Mesenchymal stem cell (in vitro differentiated cells and primary cell): ENCODE data around the gene EN1.

Experiments
- DNase-seq: peaks from one replicate; pipeline ENCODE4 v3.0.0-alpha.2; 2013
- H2AFZ ChIP-seq: one replicate; pipeline ENCODE4 v1.6.1; 2013; ENCODE audit warnings: low read depth, mild to moderate bottlenecking, control low read depth, inconsistent platforms, low read length, moderate library complexity
- H2AK5ac ChIP-seq: 2 replicates; pipeline ENCODE4 v1.6.1; 2013; ENCODE audit warnings: low read length, moderate library complexity, mild to moderate bottlenecking, inconsistent platforms; ENCODE audit not compliant: severe bottlenecking
- H2BK120ac ChIP-seq: one replicate; pipeline ENCODE4 v1.6.1; 2013; ENCODE audit warnings: low read depth, mild to moderate bottlenecking, inconsistent platforms, low read length, moderate library complexity
- H2BK12ac ChIP-seq, 2 experiments: one replicate each; pipeline ENCODE4 v1.6.1; 2013; ENCODE audit warnings: inconsistent platforms in 2 of 2, low read length in 2 of 2, mild to moderate bottlenecking in 2 of 2, moderate library complexity in 2 of 2, control low read depth in 1 of 2
- H2BK15ac ChIP-seq: one replicate; pipeline ENCODE4 v1.6.1; 2013; ENCODE audit warnings: mild to moderate bottlenecking, low read depth, inconsistent platforms; ENCODE audit not compliant: poor library complexity, severe bottlenecking
- H2BK5ac ChIP-seq: 2 replicates; pipeline ENCODE4 v1.6.1; 2013; ENCODE audit warnings: low read depth, mild to moderate bottlenecking, low read length, control low read depth, inconsistent platforms; ENCODE audit not compliant: poor library complexity, severe bottlenecking
- H3K14ac ChIP-seq, 2 experiments: one replicate each; pipeline ENCODE4 v1.6.1; 2013; ENCODE audit warnings: inconsistent platforms in 2 of 2, low read length in 2 of 2, control low read depth in 1 of 2, mild to moderate bottlenecking in 1 of 2, moderate library complexity in 1 of 2
- H3K18ac ChIP-seq, 2 experiments: one replicate each; pipeline ENCODE4 v1.6.1; 2013; ENCODE audit warnings: inconsistent platforms in 2 of 2, low read length in 2 of 2, control low read depth in 1 of 2, low read depth in 1 of 2, mild to moderate bottlenecking in 1 of 2
- H3K23ac ChIP-seq, 2 experiments: one replicate each; pipeline ENCODE4 v1.6.1; 2013; ENCODE audit warnings: inconsistent platforms in 2 of 2, low read length in 2 of 2, mild to moderate bottlenecking in 2 of 2, moderate library complexity in 2 of 2, control low read depth in 1 of 2
- H3K27ac ChIP-seq: 2 replicates; pipeline ENCODE4 v1.5.1; 2013; ENCODE audit warnings: mild to moderate bottlenecking, moderate library complexity, low read length, control low read depth, inconsistent platforms; ENCODE audit not compliant: poor library complexity, severe bottlenecking
- H3K27me3 ChIP-seq, 2 experiments: 2 replicates each; pipeline versions ENCODE4 v1.6.1 to v1.7.0; 2013; ENCODE audit warnings: low read length in 2 of 2, mild to moderate bottlenecking in 2 of 2, moderate library complexity in 2 of 2, control low read depth in 1 of 2, inconsistent platforms in 1 of 2; ENCODE audit not compliant: control insufficient read depth in 1 of 2, insufficient read depth in 1 of 2
- H3K36me3 ChIP-seq, 2 experiments: 2 replicates each; pipeline versions ENCODE4 v1.6.1 to v1.7.0; 2013; ENCODE audit warnings: low read length in 2 of 2, control low read depth in 1 of 2, inconsistent platforms in 1 of 2, low read depth in 1 of 2, mild to moderate bottlenecking in 1 of 2; ENCODE audit not compliant: insufficient read depth in 2 of 2, control insufficient read depth in 1 of 2
- H3K4ac ChIP-seq, 2 experiments: one replicate each; pipeline ENCODE4 v1.6.1; 2013; ENCODE audit warnings: inconsistent platforms in 2 of 2, low read length in 2 of 2, mild to moderate bottlenecking in 2 of 2, moderate library complexity in 2 of 2, control low read depth in 1 of 2, low read depth in 1 of 2
- H3K4me1 ChIP-seq: 2 replicates; pipeline ENCODE4 v1.6.1; 2013; ENCODE audit warnings: low read depth, low read length, control low read depth; ENCODE audit not compliant: control insufficient read depth, insufficient read depth
- H3K4me2 ChIP-seq: 2 replicates; pipeline ENCODE4 v1.6.1; 2013; ENCODE audit warnings: low read length, mild to moderate bottlenecking, inconsistent platforms; ENCODE audit not compliant: poor library complexity, severe bottlenecking
- H3K4me3 ChIP-seq, 2 experiments: 2 replicates each; pipeline versions ENCODE4 v1.5.1 to v1.7.0; 2013; ENCODE audit warnings: low read length in 2 of 2, mild to moderate bottlenecking in 2 of 2, control low read depth in 1 of 2, low read depth in 1 of 2; ENCODE audit not compliant: insufficient read depth in 1 of 2
- H3K79me1 ChIP-seq: replicated peaks from 2 replicates; pipeline ENCODE4 v1.6.1; 2013; ENCODE audit warnings: mild to moderate bottlenecking, control low read depth, low read length, inconsistent platforms; ENCODE audit not compliant: poor library complexity, severe bottlenecking
- H3K9ac ChIP-seq: 2 replicates; pipeline ENCODE4 v1.7.0; 2013; ENCODE audit warnings: mild to moderate bottlenecking, low read length, moderate library complexity
- H3K9me3 ChIP-seq: 2 replicates; pipeline ENCODE4 v1.7.0; 2013; ENCODE audit warnings: mild to moderate bottlenecking, low read length; ENCODE audit not compliant: control insufficient read depth
- H4K8ac ChIP-seq: one replicate; pipeline ENCODE4 v1.6.1; 2013; ENCODE audit warnings: inconsistent platforms, mild to moderate bottlenecking, low read length, moderate library complexity
- H4K91ac ChIP-seq: one replicate; pipeline ENCODE4 v1.6.1; 2013; ENCODE audit warnings: mild to moderate bottlenecking, low read length, inconsistent platforms
- WGBS: methylation state at CpG from one replicate; pipeline ENCODE4 v1.1.7; 2013; ENCODE audit warnings: mixed read lengths; 5-methylcytosine and 5-hydroxymethylcytosine counted together

The EN1 gene

DNA sequence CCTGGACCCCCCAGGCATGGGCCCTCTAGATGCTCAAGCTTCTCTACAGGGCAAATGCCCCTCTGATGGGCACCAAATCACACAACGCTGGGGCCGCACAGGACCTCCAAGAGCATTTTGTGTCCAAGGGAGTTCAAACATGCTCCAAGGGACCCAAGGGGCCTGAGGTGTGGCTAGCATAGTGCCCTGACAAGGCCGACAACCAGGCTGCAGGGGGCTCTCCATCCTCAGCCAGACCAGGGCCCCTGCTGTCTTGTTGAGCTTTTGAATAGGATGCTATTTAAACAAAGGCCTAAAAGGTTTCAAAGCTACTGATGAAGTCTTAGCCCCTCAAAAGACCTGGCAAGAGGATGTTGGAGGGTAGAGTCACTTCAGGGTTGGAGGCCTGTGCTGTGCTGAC is 33.1 kb downstream of the EN1 start:
- no peak overlapping the region for H3K23ac ChIP-seq
- H3K4me2 ChIP-seq, result no peak overlapping the region
- H4K91ac ChIP-seq, result no peak overlapping the region
- no peak overlapping the region for H2BK12ac ChIP-seq
- no peak overlapping the region for H3K18ac ChIP-seq
- no peak overlapping the region for H3K9ac ChIP-seq
- no peaks in the 10 kb centered on the region for H3K36me3 ChIP-seq
- DNase-seq, result no peak
- no peak overlapping the region for H4K8ac ChIP-seq
- no peak overlapping the region for H3K4ac ChIP-seq
- no peak overlapping the region for H2BK15ac ChIP-seq
- no peak overlapping the region for H2BK120ac ChIP-seq
- 83% methylated on average over 3 of the region's 3 CpGs for WGBS
- H3K27ac ChIP-seq, result no peak overlapping the region
- no peak overlapping the region for H3K14ac ChIP-seq
- H3K4me3 ChIP-seq, result peak overlapping the region in 1 of 2 experiments; percentile 16
- no peak overlapping the region for H2AFZ ChIP-seq
- no peak overlapping the region for H2BK5ac ChIP-seq
- no peaks in the 10 kb centered on the region for H3K4me1 ChIP-seq
- H3K9me3 ChIP-seq, result no peaks in the 10 kb centered on the region
- no peaks in the 10 kb centered on the region for H3K27me3 ChIP-seq
- no peak overlapping the region for H2AK5ac ChIP-seq
- H3K79me1 ChIP-seq, result no peaks in the 10 kb centered on the region

- WGBS, result 54% methylated on average over 13 of the region's 13 CpGs
- H2BK120ac ChIP-seq, result no peak overlapping the region
- H3K4ac ChIP-seq, result no peak overlapping the region
- H2AK5ac ChIP-seq, result no peak overlapping the region
- H3K4me3 ChIP-seq, result no peak overlapping the region
- H2BK15ac ChIP-seq, result no peak overlapping the region
- no peak overlapping the region for H3K18ac ChIP-seq
- no peak overlapping the region for H2AFZ ChIP-seq
- no peaks in the 10 kb centered on the region for H3K27me3 ChIP-seq
- H3K9ac ChIP-seq, result peak overlapping the region; percentile 28
- no peak overlapping the region for H2BK12ac ChIP-seq
- H2BK5ac ChIP-seq, result no peak overlapping the region
- H3K4me2 ChIP-seq, result no peak overlapping the region
- no peak overlapping the region for H3K27ac ChIP-seq
- H3K79me1 ChIP-seq, result no peaks in the 10 kb centered on the region
- no peak overlapping the region for H3K23ac ChIP-seq
- H3K4me1 ChIP-seq, result no peaks in the 10 kb centered on the region
- no peaks in the 10 kb centered on the region for H3K36me3 ChIP-seq
- no peak overlapping the region for H4K91ac ChIP-seq
- H3K14ac ChIP-seq, result no peak overlapping the region
- no peaks in the 10 kb centered on the region for H3K9me3 ChIP-seq
- H4K8ac ChIP-seq, result no peak overlapping the region
- DNase-seq, result no peak
Observed at GRCh38 chr2:118813601-118814339, 33.7 kb downstream of the EN1 start.

- no peak overlapping the region for H4K91ac ChIP-seq
- H2AFZ ChIP-seq, result no peak overlapping the region
- H3K18ac ChIP-seq, result no peak overlapping the region
- no peak overlapping the region for H3K4ac ChIP-seq
- H3K27ac ChIP-seq, result no peak overlapping the region
- peak overlapping the region; percentile 28 for H3K9ac ChIP-seq
- peak overlapping the region in 1 of 2 experiments; percentile 41 for H3K4me3 ChIP-seq
- no peak overlapping the region for H4K8ac ChIP-seq
- H3K27me3 ChIP-seq, result no peaks in the 10 kb centered on the region
- H3K9me3 ChIP-seq, result no peaks in the 10 kb centered on the region
- WGBS, result 71% methylated on average over 8 of the region's 8 CpGs
- H2AK5ac ChIP-seq, result no peak overlapping the region
- no peak for DNase-seq
- H2BK12ac ChIP-seq, result no peak overlapping the region
- no peak overlapping the region for H3K14ac ChIP-seq
- H3K4me1 ChIP-seq, result no peaks in the 10 kb centered on the region
- H2BK5ac ChIP-seq, result no peak overlapping the region
- H3K36me3 ChIP-seq, result no peaks in the 10 kb centered on the region
- H2BK120ac ChIP-seq, result no peak overlapping the region
- H3K79me1 ChIP-seq, result no peaks in the 10 kb centered on the region
- no peak overlapping the region for H2BK15ac ChIP-seq
- H3K4me2 ChIP-seq, result no peak overlapping the region
- H3K23ac ChIP-seq, result no peak overlapping the region
Observed at GRCh38 chr2:118813111-118813510, 34.3 kb downstream of the EN1 start.

- Histone ChIP-seq H3K79me1 (no peaks in the 10 kb centered on the region), H3K14ac (no peak overlapping the region), H2BK12ac (no peak overlapping the region), H3K9me3 (no peaks in the 10 kb centered on the region), H3K4me3 (no peak overlapping the region), H2AFZ (no peak overlapping the region), H4K8ac (no peak overlapping the region), H3K27me3 (no peaks in the 10 kb centered on the region), H2BK120ac (no peak overlapping the region), H2BK5ac (no peak overlapping the region), H2BK15ac (no peak overlapping the region), H3K27ac (no peak overlapping the region), H3K4me2 (no peak overlapping the region), H3K9ac (no peak overlapping the region), H3K36me3 (no peaks in the 10 kb centered on the region), H3K4me1 (no peaks in the 10 kb centered on the region), H3K4ac (no peak overlapping the region), H2AK5ac (no peak overlapping the region), H4K91ac (no peak overlapping the region), H3K23ac (no peak overlapping the region), H3K18ac (no peak overlapping the region)
- WGBS, result 46% methylated on average over 6 of the region's 6 CpGs
- DNase-seq, result no peak
Observed at GRCh38 chr2:118812552-118812951, 34.9 kb downstream of the EN1 start.
